Measurements from ENCODE around the gene VCX2.
A peak's percentile ranks its signal among the peaks of the same experiment; 100 is the strongest.
"Not testable (repeated sequence)": the region's sequence is repeated elsewhere in the genome, so short reads cannot be mapped to it uniquely, and the experiment has no call there.

Gene VCX2

DNA sequence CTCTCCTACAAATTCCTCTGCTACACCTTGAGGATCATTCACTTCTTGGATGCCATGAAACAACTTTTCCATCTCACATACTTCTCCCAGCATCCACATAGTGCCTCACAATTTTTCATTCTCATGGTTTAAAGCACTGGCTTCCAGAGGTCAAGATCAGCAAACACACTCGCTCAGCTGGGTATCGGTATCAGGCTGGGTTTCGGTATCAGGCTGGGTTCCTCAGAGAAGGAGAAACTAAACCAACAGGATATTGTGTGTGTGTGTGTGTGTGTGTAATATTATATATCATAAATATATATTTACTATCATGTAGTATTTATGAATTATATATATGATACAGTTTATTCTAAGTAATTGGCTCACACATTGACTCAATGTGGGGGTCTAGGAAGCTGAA is at the start of gene VCX2:
Gene VCX2 (minus strand): TSS at position 99 of the 400 bp plus-strand sequence. CDS start 624 bp downstream, outside the sequence.
- DNase-seq = not testable (repeated sequence)

DNA sequence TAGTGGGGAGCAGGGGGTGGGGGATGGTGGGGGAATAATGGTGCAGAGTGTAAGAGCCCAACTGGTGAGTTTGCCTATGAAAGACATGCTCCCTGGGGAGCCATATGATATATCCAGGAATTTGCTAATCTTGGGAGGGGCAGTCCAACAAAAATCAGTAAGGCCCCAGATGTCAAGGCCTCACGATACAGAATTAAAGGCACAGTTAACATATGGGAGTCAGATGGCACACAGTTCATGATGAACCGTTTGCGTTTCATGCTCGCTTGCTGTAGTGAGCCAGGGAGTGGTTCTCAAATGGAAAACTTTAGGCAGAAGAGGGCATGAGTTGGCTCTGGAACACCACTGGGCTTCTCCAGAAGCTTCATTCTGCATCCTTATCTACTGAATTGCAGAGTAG is 33.9 kb upstream of the VCX2 start:
- no peak for DNase-seq

- no peak for DNase-seq
Measured at GRCh38 chrX:8204169-8204935, 33.3 kb upstream of the VCX2 start.

DNA sequence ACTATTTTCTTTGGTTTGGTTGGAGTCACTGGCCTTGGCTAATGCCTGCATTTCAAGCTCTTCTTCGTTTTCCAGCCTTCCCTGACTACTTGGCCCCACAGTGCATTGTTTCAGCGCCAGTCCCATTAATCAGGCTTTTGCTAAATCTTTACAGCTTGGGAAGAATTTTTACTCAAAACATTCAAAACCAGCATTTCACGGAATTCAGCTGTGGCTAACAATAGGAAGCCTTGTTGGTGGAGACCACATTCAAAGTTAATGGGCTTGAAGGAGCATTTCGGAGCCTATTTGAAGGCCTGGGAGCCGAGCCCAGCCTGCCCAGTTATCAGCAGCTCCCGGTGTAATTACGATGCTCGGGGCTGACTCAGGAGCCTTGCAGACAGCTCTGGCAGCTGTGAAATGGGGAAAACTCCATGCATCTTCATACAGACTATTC is 30.8 kb upstream of the VCX2 start:
- DNase-seq = no peak

DNA sequence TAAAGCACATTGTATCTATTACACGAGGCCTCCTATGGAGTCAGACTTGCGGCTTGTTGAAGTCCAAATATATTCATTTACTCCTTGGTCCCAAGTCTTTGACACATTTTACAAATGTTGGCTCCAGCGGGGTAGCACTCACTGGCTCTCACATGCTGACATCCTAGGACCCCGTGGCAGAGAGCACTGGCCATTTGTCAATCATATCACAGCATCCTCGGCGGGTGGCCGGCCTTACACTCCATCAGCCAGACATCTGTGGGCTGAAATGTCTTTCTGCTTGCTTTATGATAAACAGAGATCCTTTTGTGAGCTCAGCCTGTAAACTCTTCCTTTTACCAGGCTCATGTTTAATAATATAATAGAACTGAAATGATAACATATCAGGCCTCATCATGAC is 25.7 kb upstream of the VCX2 start:
- no peak for DNase-seq

DNA sequence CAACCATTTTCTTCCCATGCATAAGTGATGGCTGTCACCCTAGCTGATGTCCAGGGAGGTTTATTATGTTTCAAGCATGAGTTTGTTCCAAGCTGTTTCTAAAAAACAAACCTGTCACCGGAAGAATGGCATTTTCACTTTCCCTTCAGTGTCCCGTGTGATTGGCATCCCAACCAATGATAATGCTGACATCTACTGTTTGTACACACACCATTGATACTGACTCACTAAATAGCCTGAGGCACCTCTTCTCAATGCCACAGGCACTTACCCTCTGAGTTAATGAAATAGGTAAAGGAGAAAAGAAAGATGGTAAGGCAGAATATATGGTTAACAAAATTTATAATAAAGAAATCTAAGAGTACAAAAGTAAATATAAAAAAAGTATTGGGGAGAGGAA is 23.1 kb upstream of the VCX2 start:
- no peak for DNase-seq

DNA sequence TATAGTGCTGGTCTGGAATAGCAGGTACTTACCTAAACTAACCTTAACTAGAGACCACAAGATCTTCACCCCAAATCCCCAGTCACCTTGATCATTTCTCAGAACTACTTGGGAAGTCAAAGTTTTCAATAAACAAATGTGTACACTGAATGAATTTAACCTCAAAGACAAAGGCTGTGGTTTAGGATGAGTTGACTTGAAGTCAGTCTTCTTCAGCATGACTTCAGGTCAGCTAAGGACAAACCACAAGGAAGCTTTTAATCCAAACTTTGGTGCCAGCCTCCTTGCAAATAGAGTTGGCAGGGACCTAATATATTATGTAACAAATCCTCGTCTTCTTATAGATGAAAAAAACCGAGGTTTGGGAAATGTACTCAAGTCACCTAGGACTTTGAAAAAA is 21.2 kb upstream of the VCX2 start:
- DNase-seq = no peak

DNA sequence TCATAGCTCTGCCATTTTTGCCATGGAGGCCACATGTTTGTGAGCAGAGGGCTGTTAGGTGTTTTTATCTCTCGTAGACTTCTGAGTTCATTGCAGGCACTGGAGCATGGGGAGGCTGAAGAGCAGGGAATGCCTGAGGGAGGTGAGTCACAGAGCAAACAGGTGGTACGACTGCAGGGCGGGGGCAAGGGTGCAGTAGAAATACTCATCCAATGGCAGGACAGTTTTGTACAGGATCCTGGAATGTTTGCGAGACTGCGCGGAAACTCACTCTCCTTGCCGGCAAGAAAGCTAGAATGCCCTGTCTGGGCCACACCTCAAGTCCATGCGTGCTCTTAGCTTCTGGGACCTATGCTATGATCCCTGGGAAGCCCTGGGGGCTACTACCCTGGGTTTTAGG is 20.0 kb upstream of the VCX2 start:
- no peak for DNase-seq

DNA sequence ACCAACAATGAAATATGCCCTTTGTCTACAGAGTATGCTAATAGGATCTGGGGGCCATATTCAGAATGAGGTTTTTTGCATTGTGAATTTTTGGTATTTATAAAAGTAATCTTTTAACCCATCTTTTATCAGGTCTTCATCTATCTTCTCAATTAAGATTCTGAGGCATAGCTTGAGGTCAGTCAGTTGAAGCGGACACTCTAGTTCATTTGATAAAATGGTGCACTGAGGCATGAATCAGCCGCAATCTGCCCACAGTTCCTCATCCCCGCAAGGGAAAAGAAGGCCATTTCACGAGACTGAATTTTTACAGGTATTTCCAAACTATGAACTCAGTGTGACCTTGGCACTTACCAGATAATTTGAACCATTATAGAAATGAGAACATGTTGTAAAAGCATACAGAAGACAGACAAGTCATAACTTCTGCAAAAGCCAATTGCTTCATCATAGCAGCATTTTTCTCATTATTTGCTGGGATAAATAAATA is 19.3 kb upstream of the VCX2 start:
- DNase-seq = no peak

DNA sequence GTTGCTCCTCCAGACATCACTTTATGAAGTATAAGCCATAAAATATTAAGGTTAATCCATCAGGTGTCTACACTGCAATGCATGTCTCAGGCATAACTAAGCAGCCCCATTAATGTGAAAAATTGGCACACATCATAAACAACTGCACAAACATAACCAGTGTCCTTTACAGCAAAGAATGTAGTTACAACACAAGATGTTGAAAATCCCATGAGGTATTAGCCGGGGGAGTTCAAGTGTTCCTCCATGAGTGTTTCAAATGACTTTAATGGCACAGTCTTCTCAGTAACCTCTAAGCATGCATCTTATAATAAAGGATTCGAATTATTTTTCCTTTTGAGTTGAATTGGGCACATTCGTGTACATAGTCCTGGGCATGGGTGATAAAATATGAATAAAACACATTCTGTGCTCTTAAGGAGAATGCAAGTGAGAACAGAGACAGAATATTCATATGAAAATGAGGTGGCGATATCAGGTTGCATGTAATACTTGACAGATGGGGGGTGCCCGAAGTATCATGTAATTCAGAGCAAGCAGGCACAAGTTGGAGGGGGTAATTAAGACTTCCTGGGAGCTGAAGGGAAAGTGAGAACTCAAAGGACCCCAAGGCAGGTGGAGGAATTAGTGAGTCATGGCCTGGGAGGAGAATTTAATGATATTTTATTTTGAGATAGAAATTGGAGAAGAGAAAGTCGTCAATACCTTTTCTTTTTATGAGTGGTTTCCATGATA is 18.2 kb upstream of the VCX2 start:
- no peak for DNase-seq

GRCh38 chrX:8183346-8183745 is 12.3 kb upstream of the VCX2 start:
- no peak for DNase-seq

- peak; percentile 1 for DNase-seq
Measured at GRCh38 chrX:8179656-8180055, 8.6 kb upstream of the VCX2 start.

- not testable (repeated sequence) for DNase-seq
Measured at GRCh38 chrX:8154011-8154410, 17.1 kb downstream of the VCX2 start.

- DNase-seq = no peak
Measured at GRCh38 chrX:8147226-8147625, 23.8 kb downstream of the VCX2 start.

DNA sequence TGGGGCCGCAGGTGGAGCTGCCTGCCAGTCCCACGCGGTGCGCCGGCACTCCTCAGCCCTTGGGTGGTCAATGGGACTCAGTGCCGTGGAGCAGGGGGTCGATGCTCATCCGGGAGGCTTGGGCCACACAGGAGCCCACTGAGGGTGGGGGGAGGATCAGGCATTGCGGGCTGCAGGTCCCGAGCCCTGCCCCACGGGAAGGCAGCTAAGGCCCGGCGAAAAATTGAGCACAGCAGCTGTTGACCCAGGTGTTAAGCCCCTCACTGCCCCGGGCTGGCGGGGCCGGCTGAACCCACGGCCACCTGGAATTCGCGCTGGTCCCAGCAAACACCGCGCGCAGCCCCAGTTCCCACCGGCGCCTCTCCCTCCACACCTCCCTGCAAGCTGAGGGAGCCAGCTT is 26.1 kb downstream of the VCX2 start:
- DNase-seq = no peak

DNA sequence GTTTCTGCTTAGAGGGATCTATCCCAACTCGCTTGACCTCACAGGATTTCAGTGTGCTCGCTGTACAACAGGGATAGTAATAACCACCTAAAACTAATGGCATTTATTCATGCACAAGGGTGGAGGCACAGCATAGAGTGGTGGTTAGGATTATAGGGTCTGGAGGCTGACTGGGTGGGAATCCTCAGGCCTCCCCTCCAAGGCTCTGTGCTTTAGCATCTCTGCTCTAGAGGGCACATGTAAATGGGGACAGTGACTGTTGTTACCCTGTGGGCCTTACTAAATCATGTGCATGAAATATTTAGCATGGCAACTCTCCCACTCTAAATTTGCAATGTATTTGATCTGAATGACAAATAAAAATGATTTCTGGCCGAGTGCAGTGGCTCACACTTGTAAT is 29.2 kb downstream of the VCX2 start:
- DNase-seq = no peak

GRCh38 chrX:8140986-8141744 is 29.9 kb downstream of the VCX2 start:
- no peak for DNase-seq

DNA sequence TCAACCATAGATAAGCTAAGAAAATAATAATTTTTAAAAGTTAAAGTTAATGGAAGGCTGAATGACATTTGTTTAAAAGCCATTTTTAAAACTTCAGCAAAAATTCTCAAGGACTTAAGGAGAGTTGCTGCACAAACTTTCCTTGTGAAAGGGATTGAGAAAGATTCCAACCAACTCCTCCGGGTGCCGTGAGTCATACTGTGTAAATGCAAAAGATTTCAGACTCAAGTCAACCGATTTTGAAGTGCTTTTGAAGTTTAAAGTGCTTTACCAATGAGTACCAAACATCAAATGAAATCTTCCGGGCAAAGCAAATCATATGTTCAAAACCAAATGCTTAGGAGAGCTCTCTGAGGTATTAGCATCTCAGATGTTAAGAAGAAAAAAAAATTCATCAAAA is 31.4 kb downstream of the VCX2 start:
- DNase-seq = no peak

DNA sequence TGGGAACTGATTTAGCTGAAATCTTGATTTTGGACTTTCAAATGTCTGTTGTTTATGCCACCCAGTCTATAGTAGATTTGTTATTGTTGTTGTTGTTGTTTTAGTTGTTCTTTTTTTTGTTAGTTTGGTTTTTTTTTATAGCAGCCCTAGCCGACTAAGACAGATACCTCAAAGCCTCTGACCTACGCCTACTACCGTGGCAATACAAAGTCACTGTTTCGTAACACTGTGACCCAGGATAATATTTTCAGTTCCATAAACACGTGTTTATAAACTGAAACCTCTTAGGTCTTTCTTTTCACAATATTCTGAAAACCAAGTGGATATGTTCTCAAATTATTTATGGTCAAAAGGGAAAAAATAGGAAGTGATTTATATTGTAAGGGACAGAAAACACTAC is 32.8 kb downstream of the VCX2 start:
- no peak for DNase-seq

DNA sequence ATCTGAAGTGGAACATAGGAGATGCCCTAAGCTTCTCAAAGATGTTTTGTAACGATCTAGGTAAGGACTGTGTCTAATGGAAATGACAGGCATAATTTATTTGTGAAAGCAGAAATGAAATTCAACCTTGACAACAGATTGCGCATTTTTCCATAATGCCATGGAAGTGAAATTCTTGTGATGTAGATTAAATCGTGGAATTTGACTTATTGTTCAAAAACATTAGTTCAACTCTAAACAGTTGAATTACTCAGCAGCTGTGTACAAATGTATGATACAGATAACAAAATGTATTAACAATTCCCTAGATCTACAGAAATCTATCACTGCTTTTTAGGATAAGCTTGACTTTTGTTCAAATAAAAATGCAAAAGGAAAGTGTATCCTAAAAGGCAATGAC is 44.4 kb downstream of the VCX2 start:
- DNase-seq = no peak

GRCh38 chrX:8126092-8126491 is 45.0 kb downstream of the VCX2 start:
- no peak for DNase-seq

DNA sequence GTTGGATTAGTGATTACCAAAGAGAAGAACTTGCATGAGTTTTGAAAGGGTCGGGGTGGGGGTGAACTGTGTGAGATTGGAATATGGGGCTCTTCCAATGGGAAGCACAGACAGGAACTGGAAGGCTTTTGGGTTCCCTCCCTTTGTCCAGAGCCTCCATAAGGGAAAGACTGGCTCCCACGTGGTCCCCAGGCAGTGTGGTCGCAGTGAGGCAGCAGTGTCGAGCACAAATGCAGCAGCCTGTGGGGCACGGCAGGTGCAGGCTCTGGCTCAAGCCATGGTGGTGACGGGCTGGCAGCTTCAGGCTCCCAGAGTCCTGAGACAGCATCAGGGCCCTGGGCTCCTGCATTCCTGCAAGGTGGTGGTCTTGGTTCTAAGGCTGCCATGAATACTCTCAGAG is 45.5 kb downstream of the VCX2 start:
- no peak for DNase-seq

GRCh38 chrX:8122538-8122937 is 48.5 kb downstream of the VCX2 start:
- no peak for DNase-seq

- not testable (repeated sequence) for DNase-seq
Measured at GRCh38 chrX:8121391-8121790, 49.7 kb downstream of the VCX2 start.
